HG02642 (cell line): ENCODE measurements around the gene MAP3K3.

Experiments
- ATAC-seq: cut with Tn5 transposase; IDR thresholded peaks from one replicate; pipeline ENCODE4 v1.9.1; 2021; ENCODE audit warnings: mild to moderate bottlenecking; ENCODE audit not compliant: unreplicated experiment, poor library complexity

MAP3K3 gene

GRCh38 chr17:63621684-63622573, at the start of gene MAP3K3:
Gene MAP3K3, plus strand, starts transcription at chr17:63622417. Its CDS starts 343 bp downstream, at chr17:63622760.
- ATAC-seq, result peak; percentile 92

GRCh38 chr17:63573634-63574033, 48.6 kb upstream of the MAP3K3 start:
- no peak for ATAC-seq

- no peak for ATAC-seq
Measured at GRCh38 chr17:63578027-63578768, 44.0 kb upstream of the MAP3K3 start.

DNA sequence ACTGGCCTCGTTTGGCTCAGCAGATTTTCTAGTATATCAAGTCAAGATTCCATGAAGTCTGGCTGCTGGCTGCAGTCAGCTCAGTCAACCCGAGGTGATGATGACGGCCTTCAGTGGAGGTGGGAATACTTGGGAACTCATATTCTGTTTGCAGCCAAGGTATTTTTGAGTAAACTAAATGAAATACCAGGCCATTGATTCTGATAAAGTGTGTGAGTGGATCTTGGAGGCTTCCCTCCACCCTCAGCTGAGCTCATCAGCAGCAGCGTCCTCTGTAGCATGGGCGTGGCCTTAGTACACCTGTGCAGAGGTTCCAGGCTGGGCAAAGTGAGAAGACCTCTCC, 43.5 kb upstream of the MAP3K3 start:
- ATAC-seq, result no peak

DNA sequence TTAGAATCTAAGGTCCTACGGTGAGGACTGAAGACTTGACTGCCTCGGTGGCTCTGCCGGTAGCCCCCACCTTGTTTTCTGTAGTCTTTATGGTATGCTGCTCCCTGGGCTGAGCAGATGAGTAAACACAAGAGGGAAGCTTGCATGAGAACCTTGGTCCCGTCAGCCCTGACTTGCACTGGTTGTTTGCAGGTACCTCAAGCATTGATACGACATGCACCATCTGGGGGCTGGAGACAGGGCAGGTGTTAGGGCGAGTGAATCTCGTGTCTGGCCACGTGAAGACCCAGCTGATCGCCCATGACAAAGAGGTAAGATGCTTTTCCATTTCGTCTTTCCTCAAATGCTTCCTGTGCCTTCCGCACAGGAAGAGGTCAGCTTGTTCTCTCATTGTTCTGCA, 42.6 kb upstream of the MAP3K3 start:
- ATAC-seq, result no peak

GRCh38 chr17:63587770-63588169, 34.4 kb upstream of the MAP3K3 start:
- ATAC-seq, result no peak

- no peak for ATAC-seq
Measured at GRCh38 chr17:63588797-63589196, 33.4 kb upstream of the MAP3K3 start.

GRCh38 chr17:63589646-63590045, 32.6 kb upstream of the MAP3K3 start:
- no peak for ATAC-seq

- no peak for ATAC-seq
Measured at GRCh38 chr17:63592797-63593196, 29.4 kb upstream of the MAP3K3 start.

DNA sequence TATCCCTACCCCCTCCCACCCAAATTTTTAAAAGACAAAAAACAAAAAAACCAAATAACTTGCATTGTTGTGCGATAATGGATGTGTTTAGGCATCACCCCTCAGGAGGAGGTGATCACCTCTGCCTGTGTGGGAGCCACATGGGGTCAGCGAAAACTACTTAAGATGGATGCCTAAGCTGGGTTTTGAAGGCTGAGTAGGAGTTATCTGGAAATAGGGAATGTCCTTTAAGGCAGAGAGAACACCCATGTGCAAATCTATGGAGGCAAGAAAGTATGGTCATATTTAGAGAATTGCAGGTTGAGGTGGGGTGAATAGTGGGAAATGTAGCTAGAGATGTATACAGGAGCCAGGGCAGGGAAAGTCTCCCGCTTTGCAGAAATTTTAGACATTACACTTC, 27.1 kb upstream of the MAP3K3 start:
- ATAC-seq, result no peak

DNA sequence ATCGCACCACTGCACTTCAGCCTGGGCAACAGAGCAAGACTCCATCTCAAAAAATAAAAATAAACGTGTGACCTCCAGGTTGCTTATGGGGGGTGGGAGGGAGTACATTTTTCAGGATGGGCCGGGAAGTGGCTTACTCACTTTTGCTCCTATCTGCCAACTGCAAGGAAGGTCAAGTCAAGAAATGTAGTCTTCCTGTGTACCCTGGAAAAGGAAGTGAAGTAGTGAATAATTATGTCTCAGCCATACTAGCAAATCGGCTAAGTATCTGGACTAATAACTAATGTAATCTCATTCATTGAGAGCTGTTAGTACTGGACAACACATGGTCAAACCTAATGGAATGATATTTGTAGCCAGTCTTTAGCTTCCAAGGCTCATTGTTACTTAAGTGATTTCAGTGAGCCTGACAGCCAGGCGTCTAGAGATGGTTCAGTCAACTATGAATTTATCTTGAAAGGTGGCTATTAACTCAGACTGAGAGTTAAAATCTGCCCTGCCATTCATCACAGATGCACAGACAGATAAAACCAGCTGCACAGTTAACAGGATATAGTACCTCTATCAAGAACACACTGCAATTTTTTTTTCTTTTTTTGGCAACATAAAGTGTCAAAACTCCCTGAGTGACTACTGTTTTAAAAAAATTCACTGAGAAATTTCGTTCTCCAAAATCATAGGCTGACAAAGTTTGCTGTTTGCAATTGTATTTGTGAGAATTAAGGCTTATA, 25.2 kb upstream of the MAP3K3 start:
- no peak for ATAC-seq

GRCh38 chr17:63598281-63598680, 23.9 kb upstream of the MAP3K3 start:
- no peak for ATAC-seq

DNA sequence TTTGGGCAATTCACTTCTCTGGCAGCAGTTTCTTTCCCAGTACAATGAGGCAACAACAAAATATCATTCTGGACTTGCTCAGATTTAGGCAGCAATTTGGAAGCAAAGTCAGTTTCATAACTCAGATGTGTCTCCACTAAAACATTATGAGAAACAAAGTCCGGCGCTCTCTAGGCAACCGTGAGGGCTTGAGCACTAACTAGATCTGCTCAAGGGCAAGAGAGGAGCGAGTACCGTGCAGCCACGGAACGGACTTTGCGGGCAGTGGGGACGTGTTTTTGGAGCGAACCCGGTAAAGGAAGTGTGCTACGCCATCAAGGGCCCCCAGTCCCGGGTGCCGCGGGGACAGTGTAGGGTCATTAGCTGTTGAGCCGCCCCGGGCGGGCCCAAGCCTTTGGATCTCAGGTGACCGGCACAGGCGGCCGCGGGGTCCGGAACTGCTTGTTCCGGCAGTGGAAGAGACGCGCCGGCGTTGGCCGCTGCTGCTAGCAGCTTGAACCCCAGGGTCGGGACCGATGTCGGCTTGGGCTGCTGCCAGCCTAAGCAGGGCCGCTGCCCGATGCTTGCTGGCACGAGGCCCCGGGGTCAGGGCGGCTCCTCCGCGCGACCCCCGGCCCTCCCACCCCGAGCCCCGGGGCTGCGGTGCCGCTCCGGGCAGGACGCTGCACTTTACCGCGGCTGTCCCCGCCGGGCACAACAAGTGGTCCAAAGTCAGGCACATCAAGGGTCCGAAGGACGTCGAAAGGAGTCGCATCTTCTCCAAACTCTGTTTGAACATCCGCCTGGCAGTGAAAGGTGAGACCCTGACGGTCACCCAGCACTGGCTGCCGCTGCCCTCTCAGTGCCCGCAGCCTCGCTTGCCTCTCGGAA, 21.4 kb upstream of the MAP3K3 start, which contains the start of gene TACO1:
Gene TACO1, plus strand, starts transcription at position 327 of the 870 bp plus-strand sequence. Its CDS starts 189 bp downstream, at position 516.
- ATAC-seq, result peak; percentile 95

GRCh38 chr17:63601439-63602371, 20.5 kb upstream of the MAP3K3 start:
- ATAC-seq, result no peak

DNA sequence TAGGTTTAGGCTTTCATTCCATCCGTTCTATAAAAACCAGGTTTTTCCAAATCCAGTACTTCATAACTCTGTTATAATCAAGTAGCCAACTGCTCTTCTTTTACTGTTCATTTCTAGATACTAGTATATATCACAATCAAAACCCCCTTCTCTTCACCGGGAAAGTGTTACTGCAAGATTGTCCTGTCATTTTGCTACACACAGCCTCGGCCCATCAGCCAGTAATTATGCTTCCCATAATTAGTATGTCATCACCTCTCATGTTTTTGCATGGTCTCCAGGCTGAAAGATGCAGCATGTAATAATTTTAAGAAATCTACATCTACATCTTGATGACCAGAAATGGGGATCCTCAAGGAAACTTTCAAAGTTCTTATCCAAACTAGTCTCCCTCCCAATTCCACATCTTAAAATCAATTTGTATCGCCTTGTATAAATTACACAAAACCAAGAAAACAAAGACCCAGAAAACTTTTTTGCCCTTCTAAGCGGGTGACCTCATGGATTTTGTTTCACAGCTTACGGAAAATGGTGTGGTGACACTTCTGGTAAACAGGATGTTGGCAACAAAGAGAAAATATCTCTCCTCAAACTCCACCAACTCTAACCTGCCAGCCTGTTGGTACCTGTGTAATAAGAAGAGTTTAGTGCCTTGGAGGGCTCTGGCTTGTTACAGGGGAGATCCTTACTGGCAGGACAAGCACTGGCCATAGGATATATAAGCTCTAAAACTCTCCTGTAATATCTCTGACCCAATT, 12.2 kb upstream of the MAP3K3 start:
- ATAC-seq, result no peak

- no peak for ATAC-seq
Measured at GRCh38 chr17:63610854-63611253, 11.4 kb upstream of the MAP3K3 start.

DNA sequence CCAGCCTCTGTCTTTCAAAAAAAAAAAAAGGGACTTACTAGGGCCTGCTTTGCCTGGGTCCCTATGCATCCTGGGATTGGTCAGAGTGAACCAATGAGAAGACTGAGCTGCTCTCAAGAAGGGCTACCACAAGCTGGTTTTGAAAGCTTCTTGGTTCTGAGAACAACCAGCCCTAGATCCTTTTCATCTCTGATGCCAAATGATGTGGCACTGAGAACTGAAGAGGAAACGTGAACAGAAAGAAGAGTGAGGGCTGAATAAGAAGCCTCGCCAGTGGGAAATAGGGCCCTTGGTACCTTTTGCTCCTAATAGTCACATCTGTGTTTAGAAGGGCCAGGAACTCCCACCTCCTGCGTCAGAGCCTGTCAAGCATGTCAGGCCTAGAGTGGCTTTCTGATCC, 10.9 kb upstream of the MAP3K3 start:
- no peak for ATAC-seq

- ATAC-seq, result no peak
Measured at GRCh38 chr17:63613663-63614062, 8.6 kb upstream of the MAP3K3 start.
